Dendritic cell treated with granulocyte-macrophage colony-stimulating factor and Interleukin-4, amounts not matched to agents 40 ng/mL and 50 ng/mL, for 4 days (primary cell): ENCODE measurements around the gene ZNF22.

Experiments used
- H3K27ac Mint-ChIP-seq: one replicate; pipeline ENCODE4 v1.8.0; 2022; ENCODE audit warnings: mild to moderate bottlenecking, mixed read lengths
- H3K27me3 Mint-ChIP-seq: one replicate; pipeline ENCODE4 v1.8.0; 2022; ENCODE audit warnings: mild to moderate bottlenecking, mixed read lengths
- H3K36me3 Mint-ChIP-seq: one replicate; pipeline ENCODE4 v1.8.0; 2022; ENCODE audit warnings: low read depth, mixed read lengths
- H3K4me1 Mint-ChIP-seq: one replicate; pipeline ENCODE4 v1.8.0; 2022; ENCODE audit warnings: low read depth, mixed read lengths
- H3K4me3 Mint-ChIP-seq: one replicate; pipeline ENCODE4 v1.8.0; 2022; ENCODE audit warnings: mild to moderate bottlenecking, moderate library complexity, mixed read lengths
- H3K9me3 Mint-ChIP-seq: one replicate; pipeline ENCODE4 v1.8.0; 2022; ENCODE audit warnings: mixed read lengths
- intact Hi-C: fragments of 100-400 bp; cut with micrococcal nuclease; formaldehyde crosslinking; loops from one replicate; pipeline ENCODE4 v1.15.0; 2022

Gene ZNF22

DNA sequence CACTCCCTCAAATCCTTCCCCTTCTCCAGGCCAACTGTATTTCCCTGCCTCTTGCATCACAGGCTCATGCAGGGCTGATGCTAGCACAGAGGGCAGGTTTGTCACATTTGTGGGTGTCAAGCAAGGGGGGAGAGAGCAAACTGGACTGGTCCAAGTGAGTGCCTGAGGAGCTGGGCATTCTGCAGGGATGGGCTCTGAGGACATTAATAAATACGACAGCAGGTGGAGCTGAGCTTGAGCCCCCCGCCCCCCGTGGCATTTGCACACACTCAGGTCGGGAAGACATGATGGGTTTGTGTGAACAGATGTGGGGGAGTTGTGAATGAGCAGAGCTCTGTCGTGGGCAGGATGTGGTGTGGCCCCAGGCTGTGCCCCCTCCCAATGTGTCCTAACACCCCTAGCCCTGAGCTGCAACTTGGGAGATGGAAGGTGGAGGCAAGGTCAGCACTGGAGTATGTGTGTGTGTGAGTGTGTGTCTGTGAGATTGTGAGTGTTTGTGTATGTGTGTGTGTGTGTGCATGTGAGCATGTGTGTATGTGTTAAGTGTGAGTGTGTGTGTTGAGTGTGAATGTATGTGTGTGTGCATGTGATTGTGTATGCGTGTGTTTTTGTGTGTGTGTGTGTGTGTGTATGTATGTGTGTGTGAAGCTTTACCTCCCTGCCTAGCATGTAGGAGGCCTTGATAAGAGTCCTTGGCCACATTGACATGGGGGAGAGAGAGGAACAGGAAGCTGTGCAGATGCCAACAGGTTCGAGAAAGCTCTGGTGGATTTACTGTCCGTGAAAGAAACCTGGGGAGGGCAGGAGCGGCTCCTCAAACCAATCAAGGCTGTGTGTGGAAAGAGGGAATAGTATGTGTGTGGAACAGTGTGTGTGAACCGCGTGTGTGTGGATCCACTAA lies 32.0 kb upstream of the ZNF22 start:
- no peaks in the 10 kb centered on the region for H3K27me3 Mint-ChIP-seq
- H3K36me3 Mint-ChIP-seq = peaks cover 85% of the 10 kb centered on the region
- H3K4me1 Mint-ChIP-seq = peaks cover 97% of the 10 kb centered on the region
- intact Hi-C loops = loop anchor here (1.0 kb wide), 2 partner anchors 9 to 20 kb away; partner anchors contain the start of gene RASSF4
- peak overlapping the region; percentile 88 for H3K27ac Mint-ChIP-seq
- H3K4me3 Mint-ChIP-seq = peak overlapping the region; percentile 57
- H3K9me3 Mint-ChIP-seq = no peaks in the 10 kb centered on the region

DNA sequence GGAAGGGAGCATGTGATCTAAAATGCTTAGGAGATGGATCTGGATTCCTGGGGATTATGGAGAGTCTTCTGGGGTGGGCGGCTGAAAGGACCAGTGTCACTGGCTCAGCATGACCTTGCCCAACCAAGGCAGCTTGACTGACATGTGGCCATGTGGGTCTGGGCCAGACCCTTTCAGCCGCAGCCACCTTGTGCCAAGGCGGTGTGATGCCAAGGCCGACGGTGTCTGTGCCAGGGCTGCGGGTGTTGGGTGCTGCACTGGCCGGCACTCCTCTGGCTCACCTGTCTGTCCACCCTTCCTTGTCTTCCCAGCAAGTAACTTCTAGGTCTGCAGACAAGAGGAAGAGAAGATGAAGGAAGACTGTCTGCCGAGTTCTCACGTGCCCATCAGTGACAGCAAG lies 30.9 kb upstream of the ZNF22 start:
- no peaks in the 10 kb centered on the region for H3K27me3 Mint-ChIP-seq
- intact Hi-C loops = no loop called here
- peak overlapping the region; percentile 88 for H3K27ac Mint-ChIP-seq
- no peaks in the 10 kb centered on the region for H3K9me3 Mint-ChIP-seq
- peaks cover 97% of the 10 kb centered on the region for H3K4me1 Mint-ChIP-seq
- no peak overlapping the region for H3K4me3 Mint-ChIP-seq
- peaks cover 83% of the 10 kb centered on the region for H3K36me3 Mint-ChIP-seq

DNA sequence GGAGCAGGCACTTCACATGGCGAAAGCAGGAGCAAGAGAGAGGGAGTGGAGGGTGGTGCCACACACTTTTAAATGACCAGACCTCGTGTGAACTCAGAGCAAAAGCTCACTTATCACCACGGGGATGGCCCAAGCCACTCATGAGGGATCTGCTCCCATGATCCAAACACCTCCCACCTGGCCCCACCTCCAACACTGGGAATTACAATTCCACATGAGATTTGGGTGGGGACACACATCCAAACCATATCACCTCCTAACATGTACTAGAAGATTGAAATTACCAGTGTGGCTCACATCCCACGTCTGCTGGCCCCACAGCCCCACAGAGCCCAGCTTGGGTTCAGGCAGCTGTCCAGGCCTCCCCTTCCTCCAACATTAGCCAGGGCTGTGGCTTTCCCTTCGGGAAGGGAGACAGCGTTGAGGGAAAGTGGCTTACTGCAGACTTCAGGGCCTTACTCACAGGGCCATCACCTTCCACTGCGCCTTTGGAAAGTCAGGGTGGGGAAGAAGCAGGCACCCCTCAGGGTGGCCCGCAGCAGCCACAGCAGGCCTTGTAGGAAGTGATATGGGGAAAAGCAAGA lies 29.8 kb upstream of the ZNF22 start:
- Mint-ChIP-seq H3K9me3 (no peaks in the 10 kb centered on the region), H3K4me1 (peaks cover 89% of the 10 kb centered on the region), H3K36me3 (peaks cover 77% of the 10 kb centered on the region), H3K4me3 (peak overlapping the region; percentile 32), H3K27me3 (no peaks in the 10 kb centered on the region), H3K27ac (peak overlapping the region; percentile 88)
- intact Hi-C loops = no loop called here

DNA sequence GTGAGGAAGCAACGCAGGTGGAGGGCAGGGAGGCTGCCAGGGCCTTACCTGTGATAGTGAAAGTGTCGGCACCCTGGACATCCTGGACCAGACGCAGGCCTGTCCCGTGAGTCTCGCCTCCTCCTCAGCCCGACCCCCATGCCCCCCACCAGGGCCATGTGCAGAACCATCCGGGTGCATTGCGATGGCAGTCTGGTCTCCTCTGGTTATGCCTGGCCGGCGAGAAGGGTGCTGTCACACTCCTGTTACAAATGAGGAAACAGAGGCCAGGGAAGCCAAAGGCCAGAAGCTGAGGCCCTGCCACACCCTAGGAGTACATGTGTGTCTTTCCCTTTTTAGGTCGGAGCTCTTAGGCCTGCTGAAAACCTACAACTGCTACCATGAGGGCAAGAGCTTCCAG lies 29.3 kb upstream of the ZNF22 start:
- H3K4me1 Mint-ChIP-seq = peaks cover 89% of the 10 kb centered on the region
- no peaks in the 10 kb centered on the region for H3K27me3 Mint-ChIP-seq
- no peaks in the 10 kb centered on the region for H3K9me3 Mint-ChIP-seq
- H3K36me3 Mint-ChIP-seq = peaks cover 77% of the 10 kb centered on the region
- H3K27ac Mint-ChIP-seq = peak overlapping the region; percentile 88
- H3K4me3 Mint-ChIP-seq = peak overlapping the region; percentile 32
- intact Hi-C loops = no loop called here

GRCh38 chr10:44971935-44972757 lies 28.6 kb upstream of the ZNF22 start:
- H3K27me3 Mint-ChIP-seq = no peaks in the 10 kb centered on the region
- H3K4me3 Mint-ChIP-seq = peak overlapping the region; percentile 38
- peak overlapping the region; percentile 88 for H3K27ac Mint-ChIP-seq
- intact Hi-C loops = no loop called here
- no peaks in the 10 kb centered on the region for H3K9me3 Mint-ChIP-seq
- H3K4me1 Mint-ChIP-seq = peaks cover 91% of the 10 kb centered on the region
- peaks cover 82% of the 10 kb centered on the region for H3K36me3 Mint-ChIP-seq

DNA sequence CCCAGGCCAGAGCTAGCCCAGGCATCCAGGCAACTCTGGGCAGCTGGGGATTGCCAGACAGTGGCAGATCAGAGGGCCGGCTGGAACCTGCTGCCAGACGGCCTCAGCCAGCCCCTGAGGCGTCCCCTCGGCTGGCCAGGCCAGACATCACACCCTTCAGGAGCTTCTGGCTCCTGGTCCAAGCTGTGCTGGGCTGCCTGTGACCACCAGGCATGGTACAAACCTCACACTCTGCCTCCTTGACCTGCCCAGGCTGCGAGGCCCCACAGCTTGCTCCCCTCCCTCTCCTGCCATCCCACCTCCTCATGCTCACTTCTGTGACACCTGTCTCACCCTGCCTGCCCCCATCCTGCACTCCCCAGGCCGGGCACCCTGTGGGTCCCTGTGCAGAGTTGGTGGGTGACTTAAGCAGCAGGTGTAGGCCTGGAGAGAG lies 27.8 kb upstream of the ZNF22 start:
- peak overlapping the region; percentile 88 for H3K27ac Mint-ChIP-seq
- H3K9me3 Mint-ChIP-seq = no peaks in the 10 kb centered on the region
- H3K27me3 Mint-ChIP-seq = no peaks in the 10 kb centered on the region
- intact Hi-C loops = no loop called here
- peaks cover 91% of the 10 kb centered on the region for H3K4me1 Mint-ChIP-seq
- H3K4me3 Mint-ChIP-seq = peak overlapping the region; percentile 47
- H3K36me3 Mint-ChIP-seq = peaks cover 89% of the 10 kb centered on the region

DNA sequence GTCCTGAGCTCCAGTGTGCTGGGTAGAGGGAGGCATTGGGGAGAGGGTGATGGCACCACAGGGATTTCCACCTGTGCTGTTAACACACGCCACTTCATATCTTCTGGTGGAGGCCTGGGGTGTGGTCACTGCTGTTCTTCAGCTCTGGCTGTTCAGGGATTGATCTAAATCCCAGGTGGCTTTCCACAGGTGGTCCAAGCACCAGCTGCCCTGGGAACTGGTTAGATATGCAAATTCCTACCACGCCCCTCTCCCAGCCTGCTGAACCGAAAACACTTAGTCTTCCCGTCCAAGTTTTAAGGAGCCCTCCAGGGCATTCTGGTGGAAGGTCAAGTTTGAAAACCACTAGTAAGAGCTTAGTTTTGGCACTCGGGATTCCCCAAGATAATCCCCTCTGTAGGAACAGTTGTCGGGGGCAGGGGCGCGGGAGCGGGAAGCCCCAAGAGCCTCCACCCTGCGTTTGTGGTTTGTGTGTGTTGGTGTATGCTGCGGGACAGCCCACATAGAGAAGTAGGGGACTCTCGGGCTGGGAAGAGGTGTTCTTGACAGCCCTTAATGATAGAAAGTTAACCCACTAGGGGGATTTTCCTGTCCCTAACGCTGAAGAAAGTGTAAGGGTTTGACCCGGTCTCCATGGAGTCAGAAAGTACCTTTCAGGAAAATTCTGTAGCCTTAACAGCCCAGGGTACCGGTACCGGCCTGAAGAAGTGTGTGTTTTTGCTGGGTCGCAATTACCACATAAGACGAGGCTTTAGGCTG lies 27.2 kb upstream of the ZNF22 start:
- H3K4me1 Mint-ChIP-seq = peaks cover 91% of the 10 kb centered on the region
- H3K36me3 Mint-ChIP-seq = peaks cover 92% of the 10 kb centered on the region
- peak overlapping the region; percentile 88 for H3K27ac Mint-ChIP-seq
- peak overlapping the region; percentile 47 for H3K4me3 Mint-ChIP-seq
- H3K9me3 Mint-ChIP-seq = no peaks in the 10 kb centered on the region
- no peaks in the 10 kb centered on the region for H3K27me3 Mint-ChIP-seq
- intact Hi-C loops = loop anchor here (2.0 kb wide), 1 partner anchor 15 kb away; the partner anchor contains the start of gene RASSF4

DNA sequence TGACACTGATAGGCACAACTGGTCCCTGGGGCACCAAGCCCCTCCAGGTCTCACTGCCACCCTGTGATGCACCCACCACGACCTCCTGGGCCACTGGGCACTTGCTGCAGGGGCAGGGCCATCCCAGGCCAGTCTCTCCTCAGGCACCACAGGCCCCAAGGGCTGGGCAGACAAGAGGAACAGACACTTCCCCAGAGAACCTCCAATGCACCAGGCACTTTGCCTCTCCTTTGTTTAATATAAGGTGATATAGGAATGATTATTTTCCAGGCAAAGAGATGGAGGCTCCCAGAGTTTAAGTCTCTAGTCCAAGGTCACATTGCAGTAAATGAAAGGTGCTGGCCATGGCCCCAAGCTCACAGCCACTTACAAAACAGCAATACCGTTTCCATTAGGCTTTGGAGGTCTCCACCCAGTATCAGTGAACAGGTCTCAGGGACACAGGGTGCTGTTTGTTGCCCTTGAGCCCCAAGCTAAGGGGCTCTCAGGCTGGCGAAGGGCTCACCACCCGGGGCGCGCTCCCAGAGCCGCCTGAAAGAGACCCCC lies 26.6 kb upstream of the ZNF22 start:
- H3K4me3 Mint-ChIP-seq = peak overlapping the region; percentile 21
- peaks cover 91% of the 10 kb centered on the region for H3K4me1 Mint-ChIP-seq
- no peaks in the 10 kb centered on the region for H3K9me3 Mint-ChIP-seq
- no peaks in the 10 kb centered on the region for H3K27me3 Mint-ChIP-seq
- H3K27ac Mint-ChIP-seq = peak overlapping the region; percentile 88
- intact Hi-C loops = loop anchor here (2.0 kb wide), 1 partner anchor 15 kb away; the partner anchor contains the start of gene RASSF4
- H3K36me3 Mint-ChIP-seq = peaks cover 92% of the 10 kb centered on the region

- intact Hi-C loops = loop anchor here (1.0 to 2.0 kb wide), 2 partner anchors 16 to 43 kb away; partner anchors contain the start of gene RASSF4
- Mint-ChIP-seq H3K4me1 (peaks cover 91% of the 10 kb centered on the region), H3K9me3 (no peaks in the 10 kb centered on the region), H3K27ac (peak overlapping the region; percentile 88), H3K4me3 (peak overlapping the region; percentile 46), H3K27me3 (no peaks in the 10 kb centered on the region), H3K36me3 (peaks cover 92% of the 10 kb centered on the region)
Measured at GRCh38 chr10:44974628-44975430, 25.9 kb upstream of the ZNF22 start.

GRCh38 chr10:44975431-44976331 lies 25.0 kb upstream of the ZNF22 start:
- Mint-ChIP-seq H3K4me3 (peak overlapping the region; percentile 46), H3K9me3 (no peaks in the 10 kb centered on the region), H3K36me3 (peaks cover 92% of the 10 kb centered on the region), H3K27me3 (no peaks in the 10 kb centered on the region), H3K4me1 (peaks cover 91% of the 10 kb centered on the region), H3K27ac (peak overlapping the region; percentile 88)
- intact Hi-C loops = loop anchor here (1.0 to 2.0 kb wide), 2 partner anchors 17 to 43 kb away; partner anchors contain the start of gene RASSF4

DNA sequence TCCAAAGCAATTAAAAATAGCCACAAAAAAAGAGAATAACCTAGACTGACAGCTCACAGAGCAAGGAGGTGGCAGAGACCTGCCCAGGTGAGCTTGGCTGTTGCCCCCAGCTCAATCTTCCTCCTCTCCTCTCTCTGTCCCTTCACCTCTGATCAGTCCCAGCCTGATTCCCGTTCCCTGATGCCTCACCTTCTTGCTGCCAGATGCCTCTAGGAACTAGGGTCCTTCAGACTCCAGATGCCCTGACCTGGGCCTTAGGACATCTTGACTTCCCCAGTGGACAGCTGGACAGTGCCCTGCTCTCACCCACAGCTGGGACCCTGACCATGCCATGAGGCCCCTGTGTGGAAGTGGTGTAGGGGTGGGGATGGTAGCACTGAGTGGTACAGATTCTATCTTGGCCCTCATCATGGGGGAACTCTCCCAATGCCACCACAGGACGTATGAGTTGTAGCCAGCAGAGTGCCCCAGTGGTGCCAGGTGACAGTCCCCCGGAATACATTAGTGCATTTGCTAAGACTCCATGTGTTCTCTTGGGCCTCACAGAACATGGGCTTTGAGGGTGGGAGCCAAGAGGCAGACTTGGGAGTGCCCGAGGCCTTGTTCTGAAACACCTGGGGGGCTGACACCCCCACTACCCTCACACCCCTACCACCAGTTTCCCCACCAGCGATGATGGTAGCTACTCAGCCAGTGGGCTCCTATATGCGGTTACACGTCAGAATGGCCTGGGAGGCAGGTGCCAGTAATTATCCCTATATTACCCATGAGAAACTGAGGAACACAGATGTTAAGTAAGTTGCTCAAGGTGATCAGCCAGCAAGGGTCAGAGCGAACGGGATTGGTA lies 24.1 kb upstream of the ZNF22 start:
- H3K4me1 Mint-ChIP-seq = peaks cover 90% of the 10 kb centered on the region
- no peaks in the 10 kb centered on the region for H3K9me3 Mint-ChIP-seq
- peak overlapping the region; percentile 39 for H3K27ac Mint-ChIP-seq
- intact Hi-C loops = no loop called here
- H3K4me3 Mint-ChIP-seq = no peak overlapping the region
- peaks cover 92% of the 10 kb centered on the region for H3K36me3 Mint-ChIP-seq
- H3K27me3 Mint-ChIP-seq = no peaks in the 10 kb centered on the region
